GM19455 (cell line): ENCODE data around the gene HELZ.
"Not testable (repeated sequence)": the region's sequence is repeated elsewhere in the genome, so short reads cannot be mapped to it uniquely, and the experiment has no call there.

Source experiments
- ATAC-seq: cut with Tn5 transposase; IDR thresholded peaks from one replicate; pipeline ENCODE4 v1.9.1; 2021; ENCODE audit not compliant: unreplicated experiment

The HELZ gene

DNA sequence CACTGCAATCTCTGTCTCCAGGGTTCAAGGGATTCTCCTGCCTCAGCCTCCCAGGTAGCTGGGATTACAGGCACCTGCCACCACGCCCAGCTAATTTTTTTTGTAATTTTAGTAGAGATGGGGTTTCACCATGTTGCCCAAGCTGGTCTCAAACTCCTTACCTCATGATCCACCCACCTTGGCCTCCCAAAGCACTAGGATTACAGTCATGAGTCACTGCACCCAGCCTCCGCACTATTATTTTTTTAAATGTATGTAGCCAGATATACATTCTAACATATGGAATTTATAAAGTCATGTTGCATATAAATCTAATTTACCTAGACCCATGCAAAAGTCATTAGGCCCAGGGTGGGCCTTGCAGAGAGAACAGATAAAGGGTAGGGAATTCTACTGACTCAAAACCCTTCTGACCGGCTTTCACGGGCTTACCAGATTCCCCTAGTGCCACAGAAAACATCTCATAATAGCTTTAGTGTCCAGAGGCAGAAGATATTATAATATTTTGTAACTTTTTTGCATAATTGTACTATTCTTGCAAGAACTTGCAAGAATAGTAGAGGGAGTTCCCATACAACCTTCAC is 20.5 kb upstream of the HELZ start:
- no peak for ATAC-seq

DNA sequence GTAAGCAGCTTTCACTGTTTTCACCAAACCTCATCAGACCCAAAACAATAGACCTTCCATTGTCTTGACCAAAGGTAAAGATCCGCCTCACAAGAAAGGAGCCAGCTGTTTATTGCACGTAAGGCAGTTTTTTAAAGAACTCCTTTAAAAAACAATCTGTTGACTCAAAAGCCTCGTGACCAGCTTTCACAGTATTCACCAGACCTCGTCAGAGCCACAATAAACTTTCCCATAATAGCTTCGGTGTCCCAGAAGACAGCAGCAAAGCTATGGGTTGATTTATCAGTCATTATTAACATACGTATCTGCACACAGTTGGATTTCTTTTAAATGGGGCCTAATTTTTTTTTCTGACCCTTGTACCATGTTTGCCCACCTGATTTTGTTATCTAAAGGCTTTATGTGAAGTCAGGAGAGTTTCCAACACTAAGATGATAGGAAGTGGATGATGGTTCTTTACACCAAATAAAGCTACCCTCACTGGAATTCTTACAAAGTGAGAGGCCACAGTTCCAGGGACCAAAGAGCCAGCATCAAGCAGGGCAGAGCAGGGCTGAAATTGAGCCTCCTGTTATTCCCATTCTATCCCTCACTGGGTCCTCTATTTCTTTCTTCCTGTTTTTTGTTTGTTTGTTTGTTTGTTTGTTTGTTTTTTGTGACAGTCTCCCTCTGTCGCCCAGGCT is 17.6 kb upstream of the HELZ start:
- ATAC-seq: no peak

DNA sequence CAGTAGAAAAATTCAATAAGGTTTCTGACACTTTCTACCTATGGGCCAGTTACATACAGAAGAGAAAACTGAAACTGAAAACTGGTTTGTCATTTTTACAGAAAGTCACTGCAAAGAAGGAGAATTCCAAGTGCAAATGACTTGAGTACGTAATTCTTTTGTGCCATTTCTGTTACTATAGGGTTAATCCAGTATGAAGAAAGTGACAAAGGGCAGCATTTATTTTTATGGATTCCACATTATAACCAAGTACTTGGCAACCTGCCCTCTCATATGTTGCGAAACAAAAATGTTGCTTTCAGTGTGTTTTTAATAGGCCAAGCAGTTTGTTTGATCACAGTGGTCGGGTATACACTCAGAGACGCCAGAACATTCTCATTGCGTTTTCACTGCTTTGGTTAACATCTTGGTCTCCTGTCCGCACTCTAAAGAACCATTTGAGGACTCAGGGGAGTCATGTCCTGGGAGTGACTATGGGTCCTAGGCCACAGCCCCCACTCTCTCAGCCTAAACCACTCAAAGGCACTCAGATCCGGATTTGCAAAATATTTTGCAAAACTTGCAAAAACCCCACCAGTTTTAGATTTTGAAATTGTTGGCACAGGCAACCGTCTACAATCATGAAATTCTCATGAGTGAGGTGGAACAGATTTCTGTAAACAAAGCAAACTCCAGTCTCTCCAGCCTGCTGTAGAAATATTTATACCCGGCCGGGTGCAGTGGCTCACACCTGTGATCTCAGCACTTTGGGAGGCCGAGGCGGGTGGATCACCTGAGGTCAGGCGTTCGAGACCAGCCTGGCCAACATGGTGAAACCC is 15.4 kb upstream of the HELZ start:
- no peak for ATAC-seq

DNA sequence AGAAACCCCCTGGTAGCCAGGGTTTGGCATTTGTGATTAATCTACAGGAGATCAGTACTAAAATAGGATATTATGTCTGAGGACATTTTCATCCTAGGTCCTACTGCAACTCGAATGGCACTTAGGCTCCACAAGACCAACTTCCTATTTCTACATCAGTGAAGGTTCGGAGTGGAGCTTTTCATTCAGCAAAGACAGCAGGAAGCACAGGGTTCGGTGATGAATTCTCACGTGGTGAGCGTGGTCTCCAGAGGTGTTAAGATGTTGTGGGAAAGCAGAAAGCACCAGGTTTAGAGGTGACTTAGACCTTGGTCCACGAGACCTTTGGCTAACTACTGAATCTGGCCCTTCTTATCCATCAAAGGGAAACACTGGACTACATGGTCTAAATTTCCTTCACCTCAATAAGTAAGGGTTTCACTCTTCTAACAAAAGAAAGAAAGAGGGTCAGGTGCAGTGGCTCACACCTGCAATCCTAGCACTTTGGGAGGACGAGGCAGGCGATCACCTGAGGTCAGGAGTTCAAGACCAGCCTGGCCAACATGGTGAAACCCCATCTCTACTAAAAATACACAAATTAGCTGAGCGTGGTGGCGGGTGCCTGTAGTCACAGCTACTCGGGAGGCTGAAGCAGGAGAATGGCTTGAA is 13.9 kb upstream of the HELZ start:
- no peak for ATAC-seq

DNA sequence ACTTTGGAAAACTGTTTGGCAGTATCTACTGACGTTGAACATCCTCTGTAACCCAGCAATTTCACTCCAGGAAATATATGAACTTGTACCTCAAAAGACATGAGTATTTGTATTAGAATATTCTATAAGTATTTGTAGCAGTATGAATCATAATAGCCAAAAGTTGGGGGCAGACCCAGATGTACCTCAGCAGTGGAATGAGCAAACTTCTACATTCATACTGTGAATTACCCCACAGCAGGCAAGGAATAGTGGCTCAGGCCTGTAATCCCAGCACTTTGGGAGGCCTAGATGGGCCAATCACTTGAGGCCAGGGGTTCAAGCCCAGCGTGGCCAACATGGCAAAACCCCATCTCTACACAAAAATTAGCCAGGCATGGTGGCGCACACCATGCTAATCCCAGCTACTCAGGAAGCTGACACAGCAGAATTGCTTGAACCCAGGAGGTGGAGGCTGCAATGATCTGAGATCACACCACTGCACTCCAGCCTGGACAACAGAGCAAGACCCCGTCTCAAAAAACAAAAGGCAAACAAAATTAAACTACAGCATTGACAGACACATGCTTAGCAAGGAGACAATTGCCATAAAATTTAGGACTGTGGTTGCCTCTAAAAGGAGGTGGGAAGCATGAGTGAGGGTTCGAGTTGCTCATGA is 11.2 kb upstream of the HELZ start:
- ATAC-seq: no peak

DNA sequence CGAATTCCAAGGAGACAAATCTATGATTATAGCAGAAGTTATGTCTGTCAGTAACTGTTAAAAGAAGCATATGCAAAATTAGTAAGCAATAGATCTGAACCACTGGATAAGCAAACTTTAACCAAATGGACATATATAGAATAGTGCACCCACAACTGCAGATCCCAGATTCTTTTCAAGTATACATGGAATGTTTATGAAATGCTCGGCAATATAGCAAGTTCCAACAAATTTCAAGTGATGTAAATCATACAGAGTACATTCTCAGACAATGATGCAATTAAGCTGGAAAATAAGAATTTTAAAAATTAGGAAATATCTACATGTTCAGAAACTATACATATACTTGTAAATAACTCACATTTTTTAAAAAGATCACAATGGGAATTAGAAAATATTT is 8.4 kb upstream of the HELZ start:
- no peak for ATAC-seq

DNA sequence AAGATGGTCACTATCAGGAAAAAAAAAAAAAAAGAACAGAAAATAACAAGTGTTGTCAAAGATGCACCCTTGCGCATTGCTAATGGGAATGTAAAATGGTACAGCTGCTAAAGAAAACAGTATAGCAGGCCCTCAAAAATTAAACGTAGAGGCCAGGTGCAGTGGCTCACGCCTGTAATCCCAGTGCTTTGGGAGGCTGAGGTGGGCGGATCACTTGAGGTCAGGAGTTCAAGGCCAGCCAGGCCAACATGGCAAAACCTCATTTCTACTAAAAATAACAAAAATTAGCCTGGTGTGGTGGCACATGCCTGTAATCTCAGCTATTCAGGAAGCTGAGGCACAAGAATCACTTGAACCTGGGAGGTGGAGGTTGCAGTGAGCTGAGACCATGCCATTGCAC is 6.6 kb upstream of the HELZ start:
- ATAC-seq: not testable (repeated sequence)

DNA sequence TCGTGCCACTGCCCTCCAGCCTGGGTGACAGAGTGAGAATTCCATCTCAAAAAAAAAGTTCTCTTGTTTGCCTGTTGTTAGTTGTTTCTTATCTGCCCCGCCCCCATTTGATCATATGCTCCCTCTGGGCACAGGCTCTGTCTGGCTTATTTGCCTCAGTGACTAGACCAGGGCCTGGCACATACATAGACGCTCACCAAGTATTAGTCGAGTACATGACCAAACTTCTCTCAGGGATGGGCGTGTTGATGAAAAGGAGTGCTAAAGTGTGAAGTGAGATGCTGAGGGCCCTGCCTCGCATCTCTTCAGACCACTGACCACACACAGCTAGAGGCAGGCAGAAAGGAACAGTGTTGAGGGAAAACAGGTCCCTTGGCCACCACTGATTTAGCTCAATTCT is 3.3 kb upstream of the HELZ start:
- ATAC-seq: no peak

DNA sequence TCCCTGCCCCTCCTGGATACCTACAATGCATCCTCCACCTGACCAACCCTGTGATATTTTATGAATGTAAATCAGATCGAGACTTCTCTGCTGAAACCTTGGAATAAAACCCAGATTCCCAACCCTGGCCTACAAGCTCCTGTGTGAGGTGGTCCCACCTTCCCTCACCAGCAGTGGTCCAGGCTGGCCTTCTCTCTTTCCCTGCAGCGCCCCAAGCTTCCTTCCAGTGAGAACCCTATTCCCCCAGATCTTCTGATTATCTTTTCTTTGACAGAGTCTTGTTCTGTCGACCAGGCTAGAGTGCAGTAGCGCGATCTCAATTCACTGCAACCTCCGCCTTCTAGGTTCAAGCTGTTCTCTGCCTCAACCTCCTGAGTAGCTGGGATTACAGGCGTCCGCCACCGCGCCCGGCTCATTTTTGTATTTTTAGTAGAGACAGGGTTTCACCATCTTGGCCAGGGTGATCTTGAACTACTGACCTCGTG is 2.5 kb upstream of the HELZ start:
- no peak for ATAC-seq

DNA sequence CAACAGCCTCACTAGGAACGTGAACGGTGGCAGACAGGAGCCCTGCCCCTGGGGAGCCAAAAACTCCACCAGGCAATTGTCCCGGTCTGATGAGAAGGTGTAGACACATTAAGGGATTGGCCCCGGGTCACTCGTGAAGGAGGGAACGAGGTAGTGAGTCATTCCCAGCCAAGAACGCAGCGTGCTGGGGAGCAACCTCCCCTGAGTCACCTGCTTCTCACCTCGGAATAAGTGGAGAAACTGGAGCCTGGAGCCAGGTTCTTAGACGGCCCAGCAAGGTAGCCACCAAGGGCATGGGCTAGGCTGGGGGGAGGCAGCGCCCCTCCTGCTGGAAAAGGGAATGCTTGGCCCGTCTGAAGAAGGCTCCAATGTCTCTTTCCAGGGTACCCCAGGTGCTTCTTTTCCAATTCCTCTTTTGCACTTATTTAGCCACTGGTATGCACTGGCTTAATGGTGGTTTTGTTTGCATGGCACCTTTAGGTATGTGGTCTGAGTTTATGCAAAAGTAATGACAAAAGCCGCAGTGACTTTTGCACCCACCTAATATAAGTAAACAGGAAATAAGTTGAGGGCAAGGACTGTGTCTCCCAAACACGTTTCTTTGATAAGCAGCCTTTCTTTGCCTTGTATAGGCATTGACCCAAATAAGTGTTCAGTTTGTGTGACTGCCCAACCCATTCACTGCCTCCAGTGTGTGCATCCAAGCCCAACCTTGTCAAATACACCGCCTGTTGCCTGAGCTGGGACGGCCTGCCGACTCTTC is 1.8 kb upstream of the HELZ start:
- no peak for ATAC-seq

DNA sequence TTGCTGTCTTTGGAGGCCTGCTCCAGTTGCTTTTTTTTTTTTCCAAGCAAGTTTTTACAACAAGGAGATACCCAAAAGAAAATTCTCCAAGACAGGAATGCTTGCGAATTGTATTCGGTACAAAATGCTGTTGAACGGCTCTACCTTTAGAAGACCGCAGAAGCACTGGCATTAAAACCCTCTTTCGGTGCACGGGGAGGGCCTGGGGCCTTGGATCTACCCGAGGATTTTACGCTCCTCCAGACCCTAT is 1.3 kb upstream of the HELZ start:
- ATAC-seq: no peak

DNA sequence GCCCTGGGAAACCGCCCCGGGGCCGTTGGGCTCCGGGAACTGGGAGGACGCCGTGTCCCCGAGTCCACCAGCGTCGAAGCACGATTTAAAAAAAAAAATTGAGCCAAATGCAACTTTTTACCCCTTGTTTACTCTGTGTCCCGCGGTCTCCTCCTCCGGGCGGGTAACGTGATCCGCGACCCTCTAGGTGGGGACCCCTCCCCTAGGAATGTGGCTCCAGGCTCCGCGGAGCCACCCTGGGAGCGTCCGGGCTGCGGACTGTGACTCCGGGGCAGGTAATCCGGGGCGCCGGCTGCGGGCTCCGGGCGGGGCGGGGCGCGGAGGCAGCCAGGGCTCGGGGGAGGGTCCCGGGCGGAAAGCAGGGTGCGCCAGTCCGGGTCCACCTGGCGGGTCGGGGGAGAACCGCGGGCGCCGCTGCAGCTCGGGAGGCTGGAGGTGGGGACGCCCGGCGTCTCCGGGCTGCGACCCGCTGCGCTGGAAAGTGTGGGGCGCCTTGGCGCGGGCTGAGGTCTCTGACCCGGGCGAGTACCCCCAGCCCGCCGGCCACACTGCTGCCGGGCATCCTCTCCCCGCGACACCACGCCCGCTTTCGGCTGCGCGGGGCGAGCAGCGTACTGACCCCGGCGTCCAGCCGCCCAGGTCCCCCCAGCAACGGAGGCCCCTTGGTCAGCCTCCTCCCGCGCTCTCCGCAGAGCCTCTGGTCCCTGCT is 852 bp upstream of the HELZ start:
- ATAC-seq: no peak

DNA sequence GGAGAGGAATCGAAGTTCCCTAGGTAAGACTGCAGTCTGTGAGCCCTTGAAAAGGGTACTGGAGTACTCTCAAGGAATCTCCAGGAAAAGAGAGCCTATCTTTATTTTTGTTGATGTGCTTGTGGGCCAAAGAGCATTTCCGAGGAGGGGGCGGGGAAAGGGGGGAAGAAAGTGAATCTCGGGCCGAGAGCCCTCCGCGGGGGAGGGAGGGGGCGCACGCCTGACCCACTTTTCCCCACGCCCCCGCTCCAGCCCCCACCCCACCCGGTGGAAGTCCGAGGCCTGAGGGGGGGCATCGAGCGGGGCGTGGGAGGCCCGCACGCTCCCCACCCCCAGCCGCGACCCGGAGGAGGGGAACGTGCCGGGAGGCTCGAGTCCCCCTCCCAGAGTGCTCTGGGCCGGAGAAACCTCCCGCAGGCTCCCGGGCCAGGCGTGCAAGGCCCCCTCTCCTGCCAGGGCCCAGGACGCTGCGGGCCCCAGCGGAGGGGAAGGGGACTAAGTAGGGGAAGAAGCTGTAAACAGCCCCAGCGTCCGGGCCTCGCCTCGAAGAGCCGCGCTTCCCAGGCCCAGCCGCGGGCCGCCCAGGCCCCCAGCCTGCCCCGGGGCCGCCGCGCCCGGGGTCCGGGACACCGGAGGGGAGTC is 444 bp downstream of the HELZ start:
- peak; percentile 31 for ATAC-seq

DNA sequence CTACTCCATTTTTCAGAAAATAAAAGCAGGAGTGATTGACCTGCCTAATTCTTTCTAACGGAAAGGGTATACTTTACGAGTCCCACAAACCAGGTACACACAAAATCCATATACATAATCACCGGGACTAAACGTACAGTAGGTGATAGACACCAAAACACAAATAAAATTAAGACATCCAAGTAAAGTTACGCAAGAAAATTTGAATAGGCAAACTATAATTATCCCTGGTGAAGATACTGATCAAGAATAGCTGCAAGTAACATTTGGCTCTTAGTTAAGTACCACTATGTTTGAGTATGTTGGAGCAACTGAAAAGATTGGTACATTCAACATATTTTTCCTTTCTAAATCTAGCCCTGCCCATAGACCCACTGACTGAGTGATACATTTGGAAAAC is 1.7 kb downstream of the HELZ start:
- no peak for ATAC-seq

DNA sequence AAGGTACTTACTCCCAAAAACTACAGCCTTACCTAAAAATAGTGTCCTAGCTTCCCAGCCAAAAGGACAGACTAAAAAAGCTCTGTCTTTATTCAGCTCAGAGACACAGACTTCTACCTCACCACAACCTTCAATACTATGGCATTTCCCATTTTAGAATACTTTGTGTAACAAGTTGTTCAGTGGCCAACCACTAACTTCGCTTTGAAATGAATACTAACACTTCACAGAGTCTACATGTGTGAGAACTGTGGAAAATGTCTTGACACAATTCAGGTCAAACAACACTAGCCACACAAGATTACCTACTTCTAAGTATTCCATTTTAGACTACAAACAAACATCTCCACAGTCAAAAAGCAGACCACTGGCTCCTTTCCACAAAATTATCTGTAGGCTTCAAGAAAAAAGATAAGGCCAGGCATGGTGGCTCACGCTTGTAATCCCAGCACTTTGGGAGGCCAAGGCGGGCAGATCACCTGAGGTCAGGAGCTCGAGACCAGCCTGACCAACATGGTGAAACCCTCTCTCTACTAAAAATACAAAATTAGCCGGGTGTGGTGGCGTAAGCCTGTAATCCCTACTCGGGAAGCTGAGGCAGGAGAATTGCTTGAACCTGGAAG is 3.2 kb downstream of the HELZ start:
- no peak for ATAC-seq

DNA sequence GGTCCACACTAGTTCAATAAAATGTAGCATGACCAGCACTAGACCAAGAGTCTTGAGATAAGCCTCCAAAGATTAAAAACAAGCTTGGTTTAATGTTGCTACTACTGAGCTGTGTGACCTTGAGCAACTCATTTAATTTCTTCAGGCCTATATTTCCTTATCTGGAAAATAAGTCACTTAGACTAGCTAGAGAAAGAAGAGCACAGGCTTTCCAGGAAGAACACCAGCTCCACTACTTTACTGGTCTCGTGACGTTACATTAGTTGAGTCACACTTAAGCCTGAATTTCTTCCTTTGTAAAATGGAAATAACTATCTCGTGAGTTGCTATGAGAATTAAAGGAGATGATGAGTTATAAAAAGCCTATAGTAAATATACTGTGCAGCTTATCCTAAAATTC is 5.4 kb downstream of the HELZ start:
- ATAC-seq: no peak

DNA sequence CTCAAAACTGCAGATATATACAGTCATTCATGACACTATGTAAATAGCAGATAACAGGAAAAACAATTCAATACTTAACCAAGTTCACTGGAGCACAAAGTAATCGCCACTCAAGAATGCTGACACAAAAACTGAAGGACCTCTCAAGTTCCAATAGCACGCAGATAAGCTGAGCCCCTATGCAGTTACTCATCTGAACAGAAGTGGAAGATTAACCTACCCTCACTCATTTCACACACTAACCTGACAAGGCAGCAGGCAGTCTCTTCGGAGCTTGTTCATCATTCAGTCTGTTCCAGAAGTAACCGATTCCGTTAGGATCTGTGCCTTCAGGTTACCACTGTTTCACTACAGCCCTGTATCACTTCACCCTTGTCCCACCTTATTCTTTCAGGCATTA is 6.0 kb downstream of the HELZ start:
- no peak for ATAC-seq

DNA sequence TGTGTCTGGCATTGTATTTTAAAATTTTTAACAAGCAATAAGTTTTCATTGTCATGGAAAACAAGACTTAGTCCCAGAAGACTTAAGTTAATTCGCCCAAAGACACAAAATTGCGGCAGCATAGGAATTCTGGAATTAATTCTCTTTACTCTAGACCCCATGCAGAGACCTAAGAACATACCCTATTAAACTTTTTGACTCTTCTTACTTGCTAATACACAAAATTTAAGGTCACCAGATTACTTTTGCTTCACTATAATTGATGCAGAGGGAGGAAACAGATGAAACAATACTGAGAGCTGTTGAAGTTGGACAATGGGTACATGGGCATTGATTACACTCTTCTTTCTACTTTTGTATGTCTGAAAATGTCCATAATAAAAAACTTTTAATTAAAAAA is 12.6 kb downstream of the HELZ start:
- no peak for ATAC-seq
